Measurements from ENCODE around the gene ATAT1. TPM values are rescaled to one million over a fixed set of nuclear protein-coding genes. Genes with fewer than 3 reads are reported as not detected.

Gene ATAT1
- polyA plus RNA-seq, 1 of the 3 experiments (the other 2 are of a cell fraction), result 36.2 TPM

GRCh38 chr6:30592287-30592686, 34.4 kb upstream of the ATAT1 start:
- no peak overlapping the region for H3K27ac ChIP-seq (ENCODE audit: low read depth in 2 of 2, low read length in 1 of 2)
- POLR2A ChIA-PET, result interaction anchor here (1.0 to 1.4 kb wide), 2 partner anchors 21 to 284 kb away, joined by 3 to 7 read pairs; no protein-coding TSS in a partner anchor
- WGBS (ENCODE audit: low lambda C conversion rate), result 93% methylated on average over 1 of the region's 1 CpG

More at GRCh38 chr6:30592287-30592686, 34.4 kb upstream of the ATAT1 start:
- no peaks in the 10 kb centered on the region for H3K9me2 ChIP-seq
- no peak overlapping the region for H2AFZ ChIP-seq (ENCODE audit: low read depth)
- no peak for TF ChIP-seq PBX3 (IDR thresholded peaks at IDR 0.05)
- no peak for TF ChIP-seq YY1 (IDR thresholded peaks at IDR 0.05; ENCODE audit: low read depth)
- TF ChIP-seq MAX (IDR thresholded peaks at IDR 0.05; ENCODE audit: low read depth), result no peak
- TF ChIP-seq GABPA (IDR thresholded peaks at IDR 0.05; ENCODE audit: low read depth), result no peak
- TF ChIP-seq EZH2phosphoT487 (IDR thresholded peaks at IDR 0.05; ENCODE audit: borderline replicate concordance, low read depth), result no peak
- TF ChIP-seq EP300 (IDR thresholded peaks at IDR 0.05; ENCODE audit: borderline replicate concordance in 1 of 2, low read depth in 1 of 2, low read length in 1 of 2), result no peak
- TF ChIP-seq, protein P1, sequence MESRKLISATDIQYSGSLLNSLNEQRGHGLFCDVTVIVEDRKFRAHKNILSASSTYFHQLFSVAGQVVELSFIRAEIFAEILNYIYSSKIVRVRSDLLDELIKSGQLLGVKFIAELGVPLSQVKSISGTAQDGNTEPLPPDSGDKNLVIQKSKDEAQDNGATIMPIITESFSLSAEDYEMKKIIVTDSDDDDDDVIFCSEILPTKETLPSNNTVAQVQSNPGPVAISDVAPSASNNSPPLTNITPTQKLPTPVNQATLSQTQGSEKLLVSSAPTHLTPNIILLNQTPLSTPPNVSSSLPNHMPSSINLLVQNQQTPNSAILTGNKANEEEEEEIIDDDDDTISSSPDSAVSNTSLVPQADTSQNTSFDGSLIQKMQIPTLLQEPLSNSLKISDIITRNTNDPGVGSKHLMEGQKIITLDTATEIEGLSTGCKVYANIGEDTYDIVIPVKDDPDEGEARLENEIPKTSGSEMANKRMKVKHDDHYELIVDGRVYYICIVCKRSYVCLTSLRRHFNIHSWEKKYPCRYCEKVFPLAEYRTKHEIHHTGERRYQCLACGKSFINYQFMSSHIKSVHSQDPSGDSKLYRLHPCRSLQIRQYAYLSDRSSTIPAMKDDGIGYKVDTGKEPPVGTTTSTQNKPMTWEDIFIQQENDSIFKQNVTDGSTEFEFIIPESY (IDR thresholded peaks at IDR 0.05; ENCODE audit: borderline replicate concordance, low read depth), result no peak
- TF ChIP-seq, protein P2, sequence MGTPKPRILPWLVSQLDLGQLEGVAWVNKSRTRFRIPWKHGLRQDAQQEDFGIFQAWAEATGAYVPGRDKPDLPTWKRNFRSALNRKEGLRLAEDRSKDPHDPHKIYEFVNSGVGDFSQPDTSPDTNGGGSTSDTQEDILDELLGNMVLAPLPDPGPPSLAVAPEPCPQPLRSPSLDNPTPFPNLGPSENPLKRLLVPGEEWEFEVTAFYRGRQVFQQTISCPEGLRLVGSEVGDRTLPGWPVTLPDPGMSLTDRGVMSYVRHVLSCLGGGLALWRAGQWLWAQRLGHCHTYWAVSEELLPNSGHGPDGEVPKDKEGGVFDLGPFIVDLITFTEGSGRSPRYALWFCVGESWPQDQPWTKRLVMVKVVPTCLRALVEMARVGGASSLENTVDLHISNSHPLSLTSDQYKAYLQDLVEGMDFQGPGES (IDR thresholded peaks at IDR 0.05; ENCODE audit: low read depth, low read length), result no peak
- TF ChIP-seq TCF12 (IDR thresholded peaks at IDR 0.05), result no peak
- no peak for TF ChIP-seq CTCF (IDR thresholded peaks at IDR 0.05)
- no peak for TF ChIP-seq NFIC (IDR thresholded peaks at IDR 0.05; ENCODE audit: borderline replicate concordance)
- TF ChIP-seq GATA2 (CRISPR knock-in tag; IDR thresholded peaks at IDR 0.05), result no peak
- no peak for TF ChIP-seq NRF1 (IDR thresholded peaks at IDR 0.05; ENCODE audit: low read depth, low read length)
- TF ChIP-seq, protein P3, sequence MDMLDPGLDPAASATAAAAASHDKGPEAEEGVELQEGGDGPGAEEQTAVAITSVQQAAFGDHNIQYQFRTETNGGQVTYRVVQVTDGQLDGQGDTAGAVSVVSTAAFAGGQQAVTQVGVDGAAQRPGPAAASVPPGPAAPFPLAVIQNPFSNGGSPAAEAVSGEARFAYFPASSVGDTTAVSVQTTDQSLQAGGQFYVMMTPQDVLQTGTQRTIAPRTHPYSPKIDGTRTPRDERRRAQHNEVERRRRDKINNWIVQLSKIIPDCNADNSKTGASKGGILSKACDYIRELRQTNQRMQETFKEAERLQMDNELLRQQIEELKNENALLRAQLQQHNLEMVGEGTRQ (IDR thresholded peaks at IDR 0.05; ENCODE audit: borderline replicate concordance, low read depth, low read length), result no peak
- CTCF ChIA-PET, result interaction anchor here (0.6 to 9.9 kb wide), 2 partner anchors 48 to 212 kb away, joined by 3 to 118 read pairs; no protein-coding TSS in a partner anchor
- H4K20me1 ChIP-seq (ENCODE audit: insufficient read depth), result 0 out of 2 replicates have a peak, but pooled peaks cover 4% of the 10 kb centered on the region
- H3K27me3 ChIP-seq (ENCODE audit: insufficient read depth), result no peaks in the 10 kb centered on the region
- H3F3A ChIP-seq (replicated peaks; ENCODE audit: insufficient read depth), result peaks cover 17% of the 10 kb centered on the region
- no peak for DNase-seq
- no peaks in the 10 kb centered on the region for H3K4me1 ChIP-seq (ENCODE audit: control insufficient read depth in 1 of 2, insufficient read depth in 2 of 2, low read depth in 1 of 2, low read length in 1 of 2)
- H3K4me2 ChIP-seq, result no peak overlapping the region
- no peak overlapping the region for H3K4me3 ChIP-seq (ENCODE audit: low read depth in 2 of 2, low read length in 1 of 2)
- no peak overlapping the region for H3K9ac ChIP-seq
- H3K79me2 ChIP-seq (ENCODE audit: insufficient read depth), result peaks cover 5% of the 10 kb centered on the region; the same call in 1 of the 2 replicates
- no peaks in the 10 kb centered on the region for H3K9me3 ChIP-seq
- peaks cover 39 to 44% of the 10 kb centered on the region in 2 experiments for H3K36me3 ChIP-seq (replicated peaks in 1 of 2; ENCODE audit: control insufficient read depth in 1 of 2, insufficient read depth in 2 of 2, low read length in 1 of 2)

All from SK-N-SH (cell line).